Measurements from ENCODE around the gene KRT36.

The KRT36 gene

GRCh38 chr17:41511116-41511515 is 21.4 kb upstream of the KRT36 start:
- no peak for DNase-seq (ENCODE audit: low read depth)
- TF ChIP-seq CTCF (conservative IDR thresholded peaks at IDR 0.05; ENCODE audit: control insufficient read depth, insufficient read depth, low read depth, low read length), result no peak

GRCh38 chr17:41510251-41511065 is 20.7 kb upstream of the KRT36 start:
- H3K4me3 ChIP-seq (ENCODE audit: control insufficient read depth, low read depth, low read length), result no peak overlapping the region
- no peak for TF ChIP-seq CTCF (conservative IDR thresholded peaks at IDR 0.05; ENCODE audit: control insufficient read depth, insufficient read depth, low read depth, low read length)
- DNase-seq (ENCODE audit: low read depth), result no peak

More at GRCh38 chr17:41511116-41511515, 21.4 kb upstream of the KRT36 start:
- H3K4me3 ChIP-seq (ENCODE audit: control insufficient read depth, low read depth, low read length), result no peak overlapping the region

- no peak overlapping the region for H3K4me3 ChIP-seq (ENCODE audit: control insufficient read depth, low read depth, low read length)
- DNase-seq (ENCODE audit: low read depth), result no peak
- no peak for TF ChIP-seq CTCF (conservative IDR thresholded peaks at IDR 0.05; ENCODE audit: control insufficient read depth, insufficient read depth, low read depth, low read length)
These were observed 17.7 kb upstream of the KRT36 start for GRCh38 chr17:41507315-41507880.

- DNase-seq (ENCODE audit: low read depth), result no peak
- no peak for TF ChIP-seq CTCF (conservative IDR thresholded peaks at IDR 0.05; ENCODE audit: control insufficient read depth, insufficient read depth, low read depth, low read length)
These were observed 16.4 kb upstream of the KRT36 start for GRCh38 chr17:41505809-41506767.

GRCh38 chr17:41505007-41505808 is 15.5 kb upstream of the KRT36 start, which contains the start of gene KRT13:
TSS of gene KRT13 (minus strand) at chr17:41505612. CDS start at chr17:41505550, 62 bp downstream.
- no peak within 1 kb of the TSS for H3K4me3 ChIP-seq (ENCODE audit: control insufficient read depth, low read depth, low read length)
- no peak for DNase-seq (ENCODE audit: low read depth)
- TF ChIP-seq CTCF (conservative IDR thresholded peaks at IDR 0.05; ENCODE audit: control insufficient read depth, insufficient read depth, low read depth, low read length), result no peak

More at GRCh38 chr17:41505809-41506767, 16.4 kb upstream of the KRT36 start:
- H3K4me3 ChIP-seq (ENCODE audit: control insufficient read depth, low read depth, low read length), result no peak overlapping the region
